ENCODE results near the gene RASGRP1.

Gene RASGRP1

GRCh38 chr15:38481113-38481512 lies 83.5 kb downstream of the RASGRP1 start:
- H3K36me3 ChIP-seq (ENCODE audit: control insufficient read depth in 2 of 2, insufficient read depth in 2 of 2, low read length in 2 of 2): peaks cover 3 to 12% of the 10 kb centered on the region in 2 donors
- H3K9ac ChIP-seq (ENCODE audit: low read length in 2 of 2): no peak overlapping the region
- H3K27me3 ChIP-seq (ENCODE audit: control insufficient read depth in 1 of 2, insufficient read depth in 2 of 2, low read length in 2 of 2): no peaks in the 10 kb centered on the region
- no peak overlapping the region for H3K27ac ChIP-seq (ENCODE audit: low read length)
- H3K4me3 ChIP-seq (ENCODE audit: low read length in 2 of 2): no peak overlapping the region
- H3K9me3 ChIP-seq (ENCODE audit: control insufficient read depth in 2 of 2, low read length in 2 of 2): no peaks in the 10 kb centered on the region
- H3K4me1 ChIP-seq (ENCODE audit: control insufficient read depth, insufficient read depth, low read length): no peaks in the 10 kb centered on the region

- Histone ChIP-seq H3K9me3 (ENCODE audit: control insufficient read depth in 2 of 2, low read length in 2 of 2) (no peaks in the 10 kb centered on the region), H3K27ac (ENCODE audit: low read length) (no peak overlapping the region), H3K36me3 (ENCODE audit: control insufficient read depth in 2 of 2, insufficient read depth in 2 of 2, low read length in 2 of 2) (peaks cover 8 to 12% of the 10 kb centered on the region in 2 donors), H3K27me3 (ENCODE audit: control insufficient read depth in 1 of 2, insufficient read depth in 2 of 2, low read length in 2 of 2) (no peaks in the 10 kb centered on the region), H3K9ac (ENCODE audit: low read length in 2 of 2) (no peak overlapping the region), H3K4me3 (ENCODE audit: low read length in 2 of 2) (no peak overlapping the region), H3K4me1 (ENCODE audit: control insufficient read depth, insufficient read depth, low read length) (no peaks in the 10 kb centered on the region)
Measured at GRCh38 chr15:38479756-38480155, 84.9 kb downstream of the RASGRP1 start.

- H3K36me3 ChIP-seq (ENCODE audit: control insufficient read depth in 2 of 2, insufficient read depth in 2 of 2, low read length in 2 of 2): peaks cover 12 to 14% of the 10 kb centered on the region in 2 donors
- no peaks in the 10 kb centered on the region for H3K27me3 ChIP-seq (ENCODE audit: control insufficient read depth in 1 of 2, insufficient read depth in 2 of 2, low read length in 2 of 2)
- no peaks in the 10 kb centered on the region for H3K4me1 ChIP-seq (ENCODE audit: control insufficient read depth, insufficient read depth, low read length)
- H3K9me3 ChIP-seq (ENCODE audit: control insufficient read depth in 2 of 2, low read length in 2 of 2): no peaks in the 10 kb centered on the region
- no peak overlapping the region for H3K27ac ChIP-seq (ENCODE audit: low read length)
- no peak overlapping the region for H3K4me3 ChIP-seq (ENCODE audit: low read length in 2 of 2)
- no peak overlapping the region for H3K9ac ChIP-seq (ENCODE audit: low read length in 2 of 2)
Measured at GRCh38 chr15:38479266-38479665, 85.3 kb downstream of the RASGRP1 start.

- no peaks in the 10 kb centered on the region for H3K4me1 ChIP-seq (ENCODE audit: control insufficient read depth, insufficient read depth, low read length)
- peaks cover 14 to 16% of the 10 kb centered on the region in 2 donors for H3K36me3 ChIP-seq (ENCODE audit: control insufficient read depth in 2 of 2, insufficient read depth in 2 of 2, low read length in 2 of 2)
- no peak overlapping the region for H3K4me3 ChIP-seq (ENCODE audit: low read length in 2 of 2)
- no peaks in the 10 kb centered on the region for H3K27me3 ChIP-seq (ENCODE audit: control insufficient read depth in 1 of 2, insufficient read depth in 2 of 2, low read length in 2 of 2)
- no peak overlapping the region for H3K27ac ChIP-seq (ENCODE audit: low read length)
- no peak overlapping the region for H3K9ac ChIP-seq (ENCODE audit: low read length in 2 of 2)
- no peaks in the 10 kb centered on the region for H3K9me3 ChIP-seq (ENCODE audit: control insufficient read depth in 2 of 2, low read length in 2 of 2)
Measured at GRCh38 chr15:38477637-38478036, 87.0 kb downstream of the RASGRP1 start.

- no peak overlapping the region for H3K4me3 ChIP-seq (ENCODE audit: low read length in 2 of 2)
- H3K9ac ChIP-seq (ENCODE audit: low read length in 2 of 2): no peak overlapping the region
- H3K9me3 ChIP-seq (ENCODE audit: control insufficient read depth in 2 of 2, low read length in 2 of 2): no peaks in the 10 kb centered on the region
- no peaks in the 10 kb centered on the region for H3K4me1 ChIP-seq (ENCODE audit: control insufficient read depth, insufficient read depth, low read length)
- H3K27me3 ChIP-seq (ENCODE audit: control insufficient read depth in 1 of 2, insufficient read depth in 2 of 2, low read length in 2 of 2): no peaks in the 10 kb centered on the region
- peaks cover 13 to 14% of the 10 kb centered on the region in 2 donors for H3K36me3 ChIP-seq (ENCODE audit: control insufficient read depth in 2 of 2, insufficient read depth in 2 of 2, low read length in 2 of 2)
- no peak overlapping the region for H3K27ac ChIP-seq (ENCODE audit: low read length)
Measured at GRCh38 chr15:38476120-38476519, 88.5 kb downstream of the RASGRP1 start.

- Histone ChIP-seq H3K36me3 (ENCODE audit: control insufficient read depth in 2 of 2, insufficient read depth in 2 of 2, low read length in 2 of 2) (peaks cover 14 to 18% of the 10 kb centered on the region in 2 donors), H3K4me1 (ENCODE audit: control insufficient read depth, insufficient read depth, low read length) (no peaks in the 10 kb centered on the region), H3K4me3 (ENCODE audit: low read length in 2 of 2) (no peak overlapping the region), H3K9me3 (ENCODE audit: control insufficient read depth in 2 of 2, low read length in 2 of 2) (no peaks in the 10 kb centered on the region), H3K27ac (ENCODE audit: low read length) (no peak overlapping the region), H3K9ac (ENCODE audit: low read length in 2 of 2) (no peak overlapping the region), H3K27me3 (ENCODE audit: control insufficient read depth in 1 of 2, insufficient read depth in 2 of 2, low read length in 2 of 2) (no peaks in the 10 kb centered on the region)
Measured at GRCh38 chr15:38475361-38475760, 89.3 kb downstream of the RASGRP1 start.

- H3K4me1 ChIP-seq (ENCODE audit: control insufficient read depth, insufficient read depth, low read length): no peaks in the 10 kb centered on the region
- peaks cover 14 to 18% of the 10 kb centered on the region in 2 donors for H3K36me3 ChIP-seq (ENCODE audit: control insufficient read depth in 2 of 2, insufficient read depth in 2 of 2, low read length in 2 of 2)
- no peaks in the 10 kb centered on the region for H3K27me3 ChIP-seq (ENCODE audit: control insufficient read depth in 1 of 2, insufficient read depth in 2 of 2, low read length in 2 of 2)
- H3K4me3 ChIP-seq (ENCODE audit: low read length in 2 of 2): no peak overlapping the region
- H3K9me3 ChIP-seq (ENCODE audit: control insufficient read depth in 2 of 2, low read length in 2 of 2): no peaks in the 10 kb centered on the region
- no peak overlapping the region for H3K9ac ChIP-seq (ENCODE audit: low read length in 2 of 2)
- H3K27ac ChIP-seq (ENCODE audit: low read length): no peak overlapping the region
Measured at GRCh38 chr15:38474155-38474757, 90.4 kb downstream of the RASGRP1 start.

- no peaks in the 10 kb centered on the region for H3K27me3 ChIP-seq (ENCODE audit: control insufficient read depth in 1 of 2, insufficient read depth in 2 of 2, low read length in 2 of 2)
- H3K9ac ChIP-seq (ENCODE audit: low read length in 2 of 2): no peak overlapping the region
- peaks cover 11 to 16% of the 10 kb centered on the region in 2 donors for H3K36me3 ChIP-seq (ENCODE audit: control insufficient read depth in 2 of 2, insufficient read depth in 2 of 2, low read length in 2 of 2)
- no peaks in the 10 kb centered on the region for H3K9me3 ChIP-seq (ENCODE audit: control insufficient read depth in 2 of 2, low read length in 2 of 2)
- H3K27ac ChIP-seq (ENCODE audit: low read length): no peak overlapping the region
- H3K4me1 ChIP-seq (ENCODE audit: control insufficient read depth, insufficient read depth, low read length): no peaks in the 10 kb centered on the region
- no peak overlapping the region for H3K4me3 ChIP-seq (ENCODE audit: low read length in 2 of 2)
Measured at GRCh38 chr15:38471974-38472373, 92.6 kb downstream of the RASGRP1 start.

GRCh38 chr15:38470816-38471215 lies 93.8 kb downstream of the RASGRP1 start:
- Histone ChIP-seq H3K9ac (ENCODE audit: low read length in 2 of 2) (no peak overlapping the region), H3K4me3 (ENCODE audit: low read length in 2 of 2) (no peak overlapping the region), H3K4me1 (ENCODE audit: control insufficient read depth, insufficient read depth, low read length) (no peaks in the 10 kb centered on the region), H3K36me3 (ENCODE audit: control insufficient read depth in 2 of 2, insufficient read depth in 2 of 2, low read length in 2 of 2) (peaks cover 11 to 16% of the 10 kb centered on the region in 2 donors), H3K27me3 (ENCODE audit: control insufficient read depth in 1 of 2, insufficient read depth in 2 of 2, low read length in 2 of 2) (no peaks in the 10 kb centered on the region), H3K9me3 (ENCODE audit: control insufficient read depth in 2 of 2, low read length in 2 of 2) (no peaks in the 10 kb centered on the region), H3K27ac (ENCODE audit: low read length) (no peak overlapping the region)

GRCh38 chr15:38464675-38465074 lies 99.9 kb downstream of the RASGRP1 start:
- H3K9ac ChIP-seq (ENCODE audit: low read length in 2 of 2): no peak overlapping the region
- H3K4me3 ChIP-seq (ENCODE audit: low read length in 2 of 2): no peak overlapping the region
- H3K9me3 ChIP-seq (ENCODE audit: control insufficient read depth in 2 of 2, low read length in 2 of 2): no peaks in the 10 kb centered on the region
- H3K27ac ChIP-seq (ENCODE audit: low read length): no peak overlapping the region
- H3K4me1 ChIP-seq (ENCODE audit: control insufficient read depth, insufficient read depth, low read length): no peaks in the 10 kb centered on the region
- H3K27me3 ChIP-seq (ENCODE audit: control insufficient read depth in 1 of 2, insufficient read depth in 2 of 2, low read length in 2 of 2): no peaks in the 10 kb centered on the region
- no peaks in the 10 kb centered on the region for H3K36me3 ChIP-seq (ENCODE audit: control insufficient read depth in 2 of 2, insufficient read depth in 2 of 2, low read length in 2 of 2)

GRCh38 chr15:38463893-38464292 lies 100.7 kb downstream of the RASGRP1 start:
- Histone ChIP-seq H3K36me3 (ENCODE audit: control insufficient read depth in 2 of 2, insufficient read depth in 2 of 2, low read length in 2 of 2) (no peaks in the 10 kb centered on the region), H3K9ac (ENCODE audit: low read length in 2 of 2) (no peak overlapping the region), H3K9me3 (ENCODE audit: control insufficient read depth in 2 of 2, low read length in 2 of 2) (no peaks in the 10 kb centered on the region), H3K27me3 (ENCODE audit: control insufficient read depth in 1 of 2, insufficient read depth in 2 of 2, low read length in 2 of 2) (no peaks in the 10 kb centered on the region), H3K4me3 (ENCODE audit: low read length in 2 of 2) (no peak overlapping the region), H3K27ac (ENCODE audit: low read length) (no peak overlapping the region), H3K4me1 (ENCODE audit: control insufficient read depth, insufficient read depth, low read length) (no peaks in the 10 kb centered on the region)
